ENCODE data around the gene ELFN2.

ELFN2 gene

GRCh38 chr22:37435970-37436603 is 8.8 kb upstream of the ELFN2 start:
- no peak for DNase-seq (ENCODE audit: low spot score)
- in situ Hi-C loops (cut with MboI; ENCODE audit: low pct_unique_long_range_greater_than_20kb, low sequenced_read_pairs, unreplicated experiment): no loop called here
- no peak for TF ChIP-seq CTCF (IDR thresholded peaks at IDR 0.05; ENCODE audit: extremely low read depth, insufficient read depth, missing control alignments)

GRCh38 chr22:37433786-37434185 is 6.5 kb upstream of the ELFN2 start:
- no peak for DNase-seq (ENCODE audit: low spot score)
- TF ChIP-seq CTCF (IDR thresholded peaks at IDR 0.05; ENCODE audit: extremely low read depth, insufficient read depth, missing control alignments): no peak
- in situ Hi-C loops (cut with MboI; ENCODE audit: low pct_unique_long_range_greater_than_20kb, low sequenced_read_pairs, unreplicated experiment): no loop called here

GRCh38 chr22:37432708-37433054 is 5.4 kb upstream of the ELFN2 start:
- no peak for TF ChIP-seq CTCF (IDR thresholded peaks at IDR 0.05; ENCODE audit: extremely low read depth, insufficient read depth, missing control alignments)
- in situ Hi-C loops (cut with MboI; ENCODE audit: low pct_unique_long_range_greater_than_20kb, low sequenced_read_pairs, unreplicated experiment): no loop called here
- DNase-seq (ENCODE audit: low spot score): no peak

- no peak for TF ChIP-seq CTCF (IDR thresholded peaks at IDR 0.05; ENCODE audit: extremely low read depth, insufficient read depth, missing control alignments)
- DNase-seq (ENCODE audit: low spot score): peak; percentile 43
- in situ Hi-C loops (cut with MboI; ENCODE audit: low pct_unique_long_range_greater_than_20kb, low sequenced_read_pairs, unreplicated experiment): no loop called here
These were observed 4.8 kb upstream of the ELFN2 start for GRCh38 chr22:37431801-37432707.

- in situ Hi-C loops (cut with MboI; ENCODE audit: low pct_unique_long_range_greater_than_20kb, low sequenced_read_pairs, unreplicated experiment): no loop called here
- no peak for DNase-seq (ENCODE audit: low spot score)
- TF ChIP-seq CTCF (IDR thresholded peaks at IDR 0.05; ENCODE audit: extremely low read depth, insufficient read depth, missing control alignments): no peak
These were observed 4.1 kb upstream of the ELFN2 start for GRCh38 chr22:37431366-37431765.

- DNase-seq (ENCODE audit: low spot score): no peak
- in situ Hi-C loops (cut with MboI; ENCODE audit: low pct_unique_long_range_greater_than_20kb, low sequenced_read_pairs, unreplicated experiment): no loop called here
- TF ChIP-seq CTCF (IDR thresholded peaks at IDR 0.05; ENCODE audit: extremely low read depth, insufficient read depth, missing control alignments): no peak
These were observed 3.7 kb upstream of the ELFN2 start for GRCh38 chr22:37430941-37431340.

Data from GM13977 (cell line).